Suprapubic skin (tissue), 4 donors: Measurements from ENCODE around the gene AGAP1. TPM values are rescaled to one million over a fixed set of nuclear protein-coding genes. Genes with fewer than 3 reads are reported as not detected.

Experiments used
- DNase-seq, 2 donors: peaks; one replicate each; pipeline ENCODE4 v3.0.0-alpha.2; 2019; ENCODE audit warnings: low spot score in 2 of 2
- H3K27ac ChIP-seq: fragments of 200-600 bp; sonication (generic); one replicate; pipeline ENCODE4 v1.5.1; 2019
- H3K27me3 ChIP-seq: fragments of 200-600 bp; sonication (generic); one replicate; pipeline ENCODE4 v1.5.1; 2019
- H3K36me3 ChIP-seq: fragments of 200-600 bp; sonication (generic); one replicate; pipeline ENCODE4 v1.5.1; 2019
- H3K4me1 ChIP-seq: fragments of 200-600 bp; sonication (generic); one replicate; pipeline ENCODE4 v1.5.1; 2019
- H3K4me3 ChIP-seq: fragments of 200-600 bp; sonication (generic); one replicate; pipeline ENCODE4 v1.5.1; 2019; ENCODE audit warnings: mild to moderate bottlenecking
- H3K9me3 ChIP-seq: fragments of 200-600 bp; sonication (generic); one replicate; pipeline ENCODE4 v1.5.1; 2019
- CTCF ChIP-seq, 2 donors: fragments of 200-600 bp in 1 of 2; fragments of 450-650 bp in 1 of 2; sonication (generic) in 1 of 2; IDR thresholded peaks; one replicate each; pipeline ENCODE4 v1.5.1; 2016 to 2019; ENCODE audit warnings: antibody characterized with exemption in 2 of 2, mild to moderate bottlenecking in 1 of 2, moderate library complexity in 1 of 2
- EP300 ChIP-seq: sonication (generic); formaldehyde crosslinking; IDR thresholded peaks from one replicate; pipeline ENCODE4 v1.6.1; 2017; ENCODE audit warnings: antibody characterized with exemption
- POLR2A ChIP-seq, 2 donors: fragments of 450-650 bp; IDR thresholded peaks; one replicate each; pipeline ENCODE4 v1.6.1; 2017; ENCODE audit warnings: antibody characterized with exemption in 2 of 2, mild to moderate bottlenecking in 2 of 2, moderate library complexity in 2 of 2
- POLR2AphosphoS5 ChIP-seq, 3 donors: sonication (generic); formaldehyde crosslinking; IDR thresholded peaks; one replicate each; pipeline ENCODE4 v1.6.1; 2017; ENCODE audit warnings: antibody characterized with exemption in 3 of 3
- WGBS: methylation state at CpG from one replicate; pipeline ENCODE4 v1.1.5; 2018; 5-methylcytosine and 5-hydroxymethylcytosine counted together
- total RNA-seq, 4 donors: library from RNA; depleted of rRNA; stranded (reverse); fragments of >200 nt; gene quantifications; one replicate each; pipeline ENCODE4 v1.1.0, GENCODE V29; 2016

AGAP1 gene
- total RNA-seq, 4 donors from 2014 or later: 14.1 to 30.7 (median 19.4) TPM

- WGBS: 91% methylated on average over 17 of the region's 20 CpGs
- DNase-seq: no peak
- no peaks in the 10 kb centered on the region for H3K27me3 ChIP-seq
These were observed 40.0 kb downstream of the AGAP1 start for GRCh38 chr2:235533616-235534385.

GRCh38 chr2:235534678-235535422 is 41.0 kb downstream of the AGAP1 start:
- DNase-seq: peak in 1 of 2 donors; percentile 39
- Histone ChIP-seq H3K27me3 (no peaks in the 10 kb centered on the region), H3K9me3 (no peaks in the 10 kb centered on the region), H3K4me1 (peaks cover 29% of the 10 kb centered on the region), H3K36me3 (no peaks in the 10 kb centered on the region), H3K27ac (no peak overlapping the region), H3K4me3 (peak overlapping the region; percentile 22)
- TF ChIP-seq CTCF (IDR thresholded peaks at IDR 0.05): no peak
- no peak for TF ChIP-seq POLR2A (IDR thresholded peaks at IDR 0.05)
- TF ChIP-seq EP300: no peak
- TF ChIP-seq POLR2AphosphoS5 (IDR thresholded peaks at IDR 0.05): no peak
- 74% methylated on average over 25 of the region's 32 CpGs for WGBS

More at GRCh38 chr2:235533616-235534385, 40.0 kb downstream of the AGAP1 start:
- H3K27ac ChIP-seq: no peak overlapping the region
- no peak overlapping the region for H3K4me3 ChIP-seq
- TF ChIP-seq CTCF (IDR thresholded peaks at IDR 0.05): no peak
- TF ChIP-seq POLR2AphosphoS5 (IDR thresholded peaks at IDR 0.05): no peak
- no peak for TF ChIP-seq POLR2A (IDR thresholded peaks at IDR 0.05)
- TF ChIP-seq EP300: no peak
- peaks cover 29% of the 10 kb centered on the region for H3K4me1 ChIP-seq
- no peaks in the 10 kb centered on the region for H3K9me3 ChIP-seq
- H3K36me3 ChIP-seq: no peaks in the 10 kb centered on the region

GRCh38 chr2:235535423-235536130 is 41.7 kb downstream of the AGAP1 start:
- H3K9me3 ChIP-seq: no peaks in the 10 kb centered on the region
- no peaks in the 10 kb centered on the region for H3K36me3 ChIP-seq
- H3K4me3 ChIP-seq: peak overlapping the region; percentile 22
- no peak for TF ChIP-seq CTCF (IDR thresholded peaks at IDR 0.05)
- no peak overlapping the region for H3K27ac ChIP-seq
- peaks cover 29% of the 10 kb centered on the region for H3K4me1 ChIP-seq
- H3K27me3 ChIP-seq: no peaks in the 10 kb centered on the region
- 56% methylated on average over 24 of the region's 25 CpGs for WGBS
- DNase-seq: peak in 1 of 2 donors; percentile 45

GRCh38 chr2:235536711-235537110 is 42.9 kb downstream of the AGAP1 start:
- TF ChIP-seq POLR2AphosphoS5 (IDR thresholded peaks at IDR 0.05): no peak
- no peak for TF ChIP-seq EP300
- TF ChIP-seq CTCF (IDR thresholded peaks at IDR 0.05): no peak
- no peak for TF ChIP-seq POLR2A (IDR thresholded peaks at IDR 0.05)

More at GRCh38 chr2:235536711-235537110, 42.9 kb downstream of the AGAP1 start:
- peak in 1 of 2 donors; percentile 17 for DNase-seq
- H3K4me3 ChIP-seq: no peak overlapping the region
- no peaks in the 10 kb centered on the region for H3K9me3 ChIP-seq
- WGBS: 97% methylated on average over 11 of the region's 11 CpGs
- peaks cover 29% of the 10 kb centered on the region for H3K4me1 ChIP-seq
- no peak overlapping the region for H3K27ac ChIP-seq
- no peaks in the 10 kb centered on the region for H3K27me3 ChIP-seq
- no peaks in the 10 kb centered on the region for H3K36me3 ChIP-seq
